Inferior parietal cortex (tissue), 1 donor: ENCODE results near the gene LY6G6F.

ENCODE experiments used
- DNase-seq: peaks from one replicate; pipeline ENCODE4 v3.0.0-alpha.2; 2016; ENCODE audit errors: extremely low spot score

LY6G6F gene

DNA sequence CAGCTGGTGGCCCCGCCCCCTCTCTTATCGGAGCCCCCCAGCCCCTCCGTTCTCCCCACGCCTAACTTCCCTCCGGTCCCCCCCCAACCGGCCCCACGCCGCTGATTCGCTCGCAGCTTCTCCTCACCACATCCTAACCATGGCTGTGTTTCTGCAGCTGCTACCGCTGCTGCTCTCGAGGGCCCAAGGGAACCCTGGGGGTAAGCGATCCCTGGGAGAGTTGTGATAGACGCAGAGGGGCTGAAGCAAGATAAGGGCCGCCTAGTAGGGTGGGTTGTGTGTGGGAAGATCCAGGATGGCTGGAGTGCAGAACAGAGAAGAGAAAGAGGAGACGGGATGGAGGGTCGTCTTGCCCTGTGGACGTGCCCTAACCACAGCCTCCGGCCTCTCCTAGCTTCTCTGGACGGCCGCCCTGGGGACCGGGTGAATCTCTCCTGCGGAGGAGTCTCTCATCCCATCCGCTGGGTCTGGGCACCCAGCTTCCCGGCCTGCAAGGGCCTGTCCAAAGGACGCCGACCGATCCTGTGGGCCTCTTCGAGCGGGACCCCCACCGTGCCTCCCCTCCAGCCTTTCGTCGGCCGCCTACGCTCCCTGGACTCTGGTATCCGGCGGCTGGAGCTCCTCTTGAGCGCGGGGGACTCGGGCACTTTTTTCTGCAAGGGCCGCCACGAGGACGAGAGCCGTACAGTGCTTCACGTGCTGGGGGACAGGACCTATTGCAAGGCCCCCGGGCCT, 16.7 kb downstream of the LY6G6F start, which contains the start of gene MPIG6B:
Gene MPIG6B, plus strand, starts transcription at position 129 of the 735 bp plus-strand sequence. Its CDS starts 11 bp downstream, at position 140.
- no peak for DNase-seq

DNA sequence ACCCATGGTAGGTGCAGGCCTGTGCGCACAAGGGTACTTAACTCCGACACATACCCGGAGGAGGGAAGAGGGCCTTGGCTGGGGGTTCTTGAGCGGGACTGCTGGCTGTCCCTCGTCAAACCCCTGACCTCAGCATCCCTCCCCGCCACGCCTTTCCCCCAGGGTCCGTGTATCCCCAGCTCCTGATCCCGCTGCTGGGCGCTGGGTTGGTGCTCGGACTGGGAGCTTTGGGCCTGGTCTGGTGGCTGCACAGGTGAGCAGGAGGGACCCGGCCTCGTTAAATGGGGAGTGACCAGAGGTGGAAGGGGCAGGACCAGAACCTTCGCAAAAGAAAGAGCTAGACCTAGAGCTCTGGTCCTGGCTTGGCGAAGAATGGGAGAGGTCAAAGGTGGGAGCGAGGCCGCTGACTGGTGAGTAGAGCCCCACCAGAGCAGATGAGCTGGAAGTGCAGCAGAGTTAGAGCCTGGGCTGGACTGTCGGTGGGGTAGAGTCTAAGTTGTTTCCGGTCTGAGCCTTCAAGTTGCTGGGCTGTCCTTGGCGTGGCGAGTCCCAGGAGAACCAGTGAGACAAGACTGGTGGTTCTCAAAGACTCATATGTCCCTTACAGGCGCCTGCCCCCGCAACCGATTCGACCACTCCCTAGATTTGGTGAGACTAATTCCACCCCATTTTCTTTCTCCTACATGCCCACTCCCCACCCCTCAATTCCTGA, 17.5 kb downstream of the LY6G6F start:
- no peak for DNase-seq

DNA sequence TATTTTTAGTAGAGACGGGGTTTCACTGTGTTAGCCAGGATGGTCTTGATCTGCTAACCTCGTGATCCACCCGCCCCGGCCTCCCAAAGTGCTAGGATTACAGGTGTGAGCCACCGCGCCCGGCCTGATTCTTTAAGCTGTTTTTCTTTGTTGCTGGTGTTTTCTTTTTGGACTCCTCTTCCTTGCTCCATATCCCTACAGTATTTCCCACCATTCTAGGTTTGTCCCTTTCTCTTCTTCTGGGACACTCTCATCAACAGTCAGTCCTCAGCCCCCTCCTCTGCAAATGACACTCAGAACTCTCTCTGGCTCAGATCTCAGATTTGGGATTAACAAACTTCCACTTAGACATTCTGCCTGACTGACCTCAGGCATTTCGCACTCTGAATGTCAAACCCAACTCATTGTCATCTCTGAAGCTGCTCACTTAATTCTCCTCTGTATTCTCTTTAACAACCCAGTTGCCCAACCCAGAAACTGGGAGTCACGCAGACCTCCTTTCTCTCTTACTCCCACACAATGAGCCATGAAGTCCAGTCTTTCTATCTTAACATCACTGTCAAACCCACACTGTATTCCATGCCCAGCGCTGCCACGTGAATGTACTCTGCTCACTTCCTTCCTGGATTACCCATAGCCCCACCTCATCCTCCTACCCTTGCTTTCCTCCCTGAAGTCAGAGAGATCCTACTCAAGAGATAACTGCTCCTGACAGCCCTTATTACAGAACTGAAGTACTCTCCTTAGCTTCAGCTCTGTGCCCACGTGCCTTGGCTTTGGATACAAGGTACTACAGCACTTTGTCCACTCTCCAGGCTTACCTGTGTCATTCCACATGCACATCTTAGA, 19.1 kb downstream of the LY6G6F start:
- no peak for DNase-seq

DNA sequence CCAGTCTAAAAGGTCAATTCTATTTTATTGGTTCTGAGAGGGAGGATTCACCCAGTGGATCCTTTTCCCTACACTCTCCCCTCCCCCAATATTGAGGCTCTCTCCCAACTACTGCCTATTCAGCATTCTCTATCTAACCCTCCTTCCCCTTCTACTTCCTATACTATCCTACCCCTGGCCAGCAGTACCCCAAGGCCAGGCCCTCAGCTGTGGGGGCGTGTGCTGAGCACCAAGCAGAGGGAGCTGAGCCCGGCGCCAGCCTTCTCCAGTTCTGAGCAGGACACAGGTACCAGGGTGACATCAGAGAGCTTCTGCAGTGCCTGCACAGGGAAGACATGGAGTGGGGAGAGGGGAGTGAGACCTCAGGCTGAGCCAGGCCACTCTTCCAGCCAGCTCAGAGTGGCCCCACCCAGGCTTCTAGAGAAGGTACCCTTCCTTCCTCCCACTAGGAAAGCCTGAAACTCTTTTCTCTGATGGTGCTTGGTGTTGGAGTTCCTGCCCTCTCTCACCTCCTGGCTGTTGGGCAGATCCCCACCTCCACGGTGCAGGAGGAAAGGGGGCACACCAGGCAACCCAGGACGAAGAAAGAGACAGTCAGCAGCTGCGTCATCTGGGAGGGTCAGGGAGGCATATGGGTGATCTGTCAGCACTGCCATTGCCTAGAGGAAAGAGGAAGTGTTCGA, 20.5 kb downstream of the LY6G6F start:
- DNase-seq, result no peak

DNA sequence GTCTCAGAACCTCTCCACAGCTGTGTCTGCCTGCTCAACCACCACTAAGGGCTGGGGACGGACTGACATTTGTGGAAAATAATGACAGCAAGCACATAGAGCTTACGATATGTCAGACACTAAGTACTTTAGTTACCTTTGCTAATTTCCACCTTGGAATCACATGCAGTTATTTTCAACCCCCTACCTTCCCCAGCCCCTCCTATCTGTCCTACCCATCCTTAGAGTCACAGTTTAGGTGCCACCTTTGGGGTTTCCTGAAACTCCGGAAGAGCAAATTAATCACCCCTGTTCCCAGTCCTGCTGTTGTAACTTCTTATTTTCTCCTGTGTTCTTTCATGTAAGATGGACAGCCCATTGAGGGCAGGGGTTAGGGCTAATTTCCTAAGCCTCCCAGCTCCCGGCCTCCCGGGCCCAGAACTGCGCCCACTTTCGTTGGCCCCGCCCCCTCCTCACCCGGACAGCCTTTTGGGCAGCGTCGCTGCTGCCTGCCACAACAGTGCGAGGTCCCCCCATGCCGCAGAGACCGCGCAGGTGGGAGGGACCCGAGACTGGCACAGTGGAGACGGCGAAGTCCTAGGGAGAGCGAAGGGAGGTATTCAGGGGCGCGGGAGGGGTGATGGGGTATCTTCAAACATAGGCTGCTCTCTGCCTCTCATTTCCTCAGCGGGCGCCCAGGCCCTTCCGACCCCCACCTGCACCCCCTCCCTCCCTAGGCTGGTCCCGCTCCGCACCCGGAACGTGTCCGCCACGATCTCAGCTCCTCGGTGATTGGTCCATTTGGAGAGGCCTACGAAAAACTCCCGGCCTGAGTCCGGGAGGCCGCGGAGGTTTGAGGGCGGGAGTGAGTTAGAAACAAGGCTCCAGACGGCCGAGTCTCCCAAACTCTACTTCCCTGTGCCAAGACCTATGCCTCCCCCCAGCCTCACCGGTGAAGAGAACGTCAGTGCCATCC, 21.3 kb downstream of the LY6G6F start:
- no peak for DNase-seq

DNA sequence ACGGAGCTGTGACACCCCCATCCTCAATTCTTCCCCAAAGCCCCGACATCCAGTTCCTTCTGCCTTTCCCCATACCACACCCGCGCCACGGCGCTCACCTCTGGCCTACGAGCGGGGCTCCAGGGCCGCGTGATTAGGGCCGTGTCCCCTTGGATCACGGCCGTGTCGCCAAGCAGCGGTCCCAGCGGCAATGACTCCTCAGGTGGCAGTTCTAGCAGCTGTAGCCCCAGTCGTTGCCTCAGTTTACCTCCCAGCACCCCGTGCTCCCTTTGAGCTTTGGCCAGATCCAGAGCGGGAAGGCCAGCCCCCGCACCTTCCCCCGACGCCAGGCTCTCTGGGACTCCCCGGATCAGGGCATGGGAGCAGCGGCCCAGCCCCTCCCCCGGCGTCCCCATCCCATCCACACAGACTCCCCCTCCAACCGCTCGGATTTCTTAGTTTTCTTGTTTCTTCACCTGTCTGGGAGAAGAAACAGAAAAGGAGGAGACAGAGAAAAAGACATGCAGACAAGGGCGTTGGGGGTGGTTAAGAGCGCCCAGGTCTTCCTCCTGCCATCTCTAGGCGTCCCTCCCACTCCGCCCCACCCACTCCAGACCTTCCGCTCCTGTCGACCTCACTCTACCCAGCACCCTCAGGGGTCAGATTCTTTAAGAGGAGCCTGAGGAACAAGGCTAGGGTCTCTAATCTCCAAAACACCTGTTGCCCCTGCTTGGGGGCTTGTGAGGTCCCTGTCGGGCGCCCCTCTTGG, 22.3 kb downstream of the LY6G6F start, which contains the start of gene DDAH2:
Gene DDAH2, minus strand, starts transcription at position 533 of the 748 bp plus-strand sequence. Its CDS starts 138 bp downstream, at position 395.
- no peak for DNase-seq

DNA sequence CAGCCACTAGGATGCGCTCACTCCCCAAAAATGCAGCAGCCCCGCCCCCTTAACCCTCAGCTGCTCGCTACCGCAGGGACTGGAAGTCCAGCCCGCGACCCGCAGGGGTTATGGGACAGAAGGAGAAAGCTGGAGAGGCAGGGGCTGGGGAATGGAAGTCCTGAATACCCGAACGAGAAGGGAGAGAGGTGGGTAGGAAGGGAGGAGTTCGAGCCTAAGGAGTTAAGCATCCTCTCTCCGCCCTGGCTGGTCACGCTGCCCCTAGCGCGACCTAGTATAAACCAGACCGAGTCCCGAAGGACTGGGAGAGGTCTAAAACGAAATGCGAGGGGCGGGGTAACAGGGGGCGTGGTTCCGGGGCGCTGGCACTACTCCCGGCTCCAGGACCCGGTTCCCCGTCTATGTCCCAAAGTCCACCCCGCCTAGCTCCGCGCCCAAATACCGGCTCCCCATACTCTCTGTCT, 22.9 kb downstream of the LY6G6F start:
- DNase-seq, result peak; percentile 71

DNA sequence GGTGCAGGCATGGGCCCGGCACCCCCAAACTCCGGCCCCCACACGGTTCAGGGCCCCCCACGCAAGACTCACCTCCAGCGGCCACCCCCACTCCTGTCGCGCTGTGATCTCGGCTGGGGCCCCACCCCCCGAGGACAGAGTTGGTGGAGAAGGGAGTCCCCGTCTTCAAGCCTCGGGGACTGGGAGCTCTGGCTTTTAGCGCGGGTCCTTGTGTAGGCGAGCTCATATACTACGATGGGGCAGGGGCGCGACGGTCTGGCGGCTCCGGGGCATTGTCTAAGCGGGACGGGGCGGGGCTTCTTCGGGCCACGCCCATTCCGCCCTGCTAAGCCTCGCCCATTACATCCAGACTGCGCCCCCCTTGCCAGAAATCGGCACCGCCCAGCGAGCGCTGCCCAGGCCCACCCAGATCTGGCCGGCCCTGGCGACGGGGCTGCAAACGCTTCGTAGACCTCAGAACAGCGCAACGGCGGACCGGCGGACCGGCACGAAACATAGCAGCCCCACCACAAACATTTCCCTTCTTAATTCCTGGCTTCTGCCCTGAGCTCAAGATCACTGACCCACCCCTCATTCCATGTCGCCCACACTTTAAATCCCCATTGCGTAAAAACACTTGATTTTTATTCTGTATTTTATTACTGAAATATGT, 23.4 kb downstream of the LY6G6F start:
- peak; percentile 58 for DNase-seq

DNA sequence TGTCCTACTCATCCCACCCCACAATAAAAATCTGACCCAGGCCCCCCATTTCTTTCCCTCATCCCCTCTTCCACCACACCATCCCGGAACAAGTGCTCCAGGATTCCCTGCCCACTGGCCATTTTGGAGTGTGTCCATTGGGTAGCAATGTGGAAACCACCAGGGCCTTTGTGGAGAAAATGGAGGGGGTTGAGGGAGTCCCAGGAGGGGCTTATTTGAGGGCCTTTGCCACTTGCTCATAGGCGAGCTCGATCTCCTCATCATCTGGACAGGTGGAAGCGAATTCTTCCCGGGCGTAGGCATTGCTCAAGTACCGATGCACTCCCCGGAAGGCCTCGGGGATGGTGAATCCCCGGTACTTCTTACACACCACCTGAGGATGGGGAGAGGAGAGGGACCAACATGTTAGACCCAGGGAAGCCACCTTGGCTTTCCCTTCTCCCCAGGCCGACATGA, 24.0 kb downstream of the LY6G6F start:
- no peak for DNase-seq

DNA sequence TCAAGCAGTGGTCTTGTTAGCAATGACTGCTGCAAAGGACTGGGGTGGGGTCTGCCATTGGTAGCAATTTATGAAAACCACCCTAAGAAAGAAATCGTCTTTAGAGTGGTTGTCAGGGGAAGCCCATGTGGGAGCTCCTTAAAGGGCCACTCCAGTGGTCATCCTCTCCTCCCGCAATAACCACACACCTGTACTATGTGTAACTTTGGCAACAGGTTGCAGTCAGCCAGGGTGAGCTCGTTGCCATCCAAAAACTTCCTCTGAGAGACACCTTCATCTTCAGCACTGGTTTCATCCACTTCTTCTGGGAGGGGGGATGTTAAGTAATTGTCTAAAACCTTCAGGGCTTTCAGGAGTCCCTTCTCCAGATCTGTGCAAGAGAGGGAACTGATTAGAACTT, 25.4 kb downstream of the LY6G6F start:
- DNase-seq, result no peak

DNA sequence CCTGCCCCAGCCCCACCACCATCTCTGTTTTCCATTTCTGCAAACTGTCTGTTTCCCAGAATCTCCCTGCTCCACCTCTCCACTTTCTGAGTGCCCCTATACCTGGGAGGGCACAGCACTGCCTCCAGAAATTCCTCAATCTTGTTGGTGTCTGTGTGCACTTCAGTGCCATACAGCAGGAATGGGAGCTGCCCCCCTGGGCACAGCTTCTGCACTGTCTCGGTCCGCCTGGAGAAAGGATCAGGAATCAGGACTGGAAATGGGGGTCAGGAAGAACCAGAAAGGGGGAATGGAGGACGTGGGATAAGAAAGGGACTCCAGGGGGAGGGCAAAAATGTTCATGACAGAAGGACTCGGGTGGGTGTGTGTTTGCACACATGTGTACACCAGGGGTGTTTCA, 27.1 kb downstream of the LY6G6F start:
- no peak for DNase-seq

DNA sequence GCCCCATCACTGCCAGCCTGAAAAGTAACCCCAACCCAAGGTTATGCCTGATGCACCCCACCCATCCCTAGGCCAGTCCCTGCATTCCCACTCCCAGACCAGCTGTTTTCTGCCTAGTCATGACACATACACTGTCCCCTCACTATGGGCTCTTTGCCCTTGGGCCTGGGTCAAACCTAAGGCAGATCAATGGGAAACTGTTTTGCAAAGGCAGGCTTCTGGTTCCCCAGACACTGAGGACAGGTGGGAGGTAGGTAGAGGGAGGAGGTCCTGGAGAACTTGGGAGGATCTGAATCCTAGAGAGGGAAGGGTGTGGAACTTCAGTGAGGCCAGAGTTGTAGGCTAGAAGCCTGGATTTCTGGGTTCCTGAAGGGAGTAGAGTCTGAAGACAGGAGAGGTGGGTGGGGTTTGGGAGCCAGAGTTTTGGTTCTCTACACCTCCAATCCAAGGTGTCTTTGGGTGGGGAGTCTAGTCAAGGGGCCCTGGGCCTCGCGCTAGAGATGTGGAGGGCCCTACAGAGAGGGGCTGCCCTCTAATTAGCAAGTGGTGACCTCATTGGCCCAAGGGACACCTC, 27.7 kb downstream of the LY6G6F start:
- DNase-seq, result no peak

DNA sequence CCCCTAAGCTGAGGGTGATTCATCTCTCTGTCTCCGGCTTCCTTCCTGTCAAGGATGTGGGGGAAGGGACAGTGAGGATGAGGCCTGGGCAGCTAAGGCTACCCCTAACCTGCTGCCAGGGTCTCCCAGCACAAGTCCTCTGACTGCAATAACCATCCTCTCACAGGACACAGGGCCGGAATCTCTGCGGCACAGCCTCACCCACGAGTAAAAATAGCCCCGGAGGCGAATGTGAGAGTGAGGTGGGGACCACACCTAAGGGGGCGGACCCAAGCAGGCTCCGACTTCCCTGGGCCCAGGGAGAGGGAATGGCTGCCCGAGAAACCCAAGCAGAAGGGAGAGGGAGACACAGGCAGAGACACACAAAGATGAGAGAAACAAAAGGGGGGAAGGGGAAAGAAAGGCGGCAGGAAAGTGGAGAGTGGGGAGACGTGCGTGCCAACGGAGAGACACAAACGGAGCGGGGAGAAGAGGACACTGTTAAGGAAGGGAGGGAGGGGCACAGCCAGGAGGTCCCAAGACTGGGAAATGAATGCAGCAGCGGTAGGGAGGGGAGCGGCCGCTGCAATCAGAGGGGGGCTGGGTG, 28.2 kb downstream of the LY6G6F start:
- DNase-seq, result no peak

DNA sequence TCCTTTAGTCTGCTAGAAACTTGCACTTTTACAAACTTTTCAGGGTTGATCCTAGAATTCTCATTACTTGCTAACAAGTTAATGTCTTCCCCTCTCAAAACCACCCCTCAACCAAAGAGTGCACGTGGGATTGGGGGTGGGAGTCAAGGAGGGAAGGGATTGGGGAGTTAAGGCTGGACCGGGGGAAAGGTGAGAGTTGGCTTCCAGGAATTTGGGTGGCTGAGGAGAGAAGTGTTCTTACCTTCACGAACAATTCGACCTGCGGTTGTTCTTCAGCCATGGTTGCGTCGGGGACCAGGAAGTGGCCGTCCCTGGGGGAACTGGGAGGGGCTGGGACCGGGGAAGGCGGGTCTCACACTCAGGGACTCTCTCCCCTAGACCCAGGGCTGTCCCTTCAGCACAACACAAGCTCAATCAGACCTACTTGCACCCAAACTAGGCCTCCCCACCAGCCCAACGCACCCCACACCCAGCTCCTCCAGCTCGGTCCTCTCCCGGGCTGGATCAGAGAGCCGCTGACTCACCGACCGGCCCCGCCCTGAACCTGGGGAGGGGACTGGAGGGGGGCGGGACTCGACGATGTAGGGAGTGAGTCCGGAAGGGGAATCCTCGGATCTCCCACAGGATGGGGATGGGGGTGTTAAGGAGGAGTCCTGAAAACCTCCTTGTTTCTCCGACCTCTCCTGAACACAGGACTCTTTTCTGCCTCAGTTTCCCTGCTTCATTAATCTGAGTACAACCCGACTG, 29.5 kb downstream of the LY6G6F start, which contains the start of gene CLIC1:
Gene CLIC1, minus strand, starts transcription at position 510 of the 747 bp plus-strand sequence. Its CDS starts 230 bp downstream, at position 280.
- peak; percentile 42 for DNase-seq

DNA sequence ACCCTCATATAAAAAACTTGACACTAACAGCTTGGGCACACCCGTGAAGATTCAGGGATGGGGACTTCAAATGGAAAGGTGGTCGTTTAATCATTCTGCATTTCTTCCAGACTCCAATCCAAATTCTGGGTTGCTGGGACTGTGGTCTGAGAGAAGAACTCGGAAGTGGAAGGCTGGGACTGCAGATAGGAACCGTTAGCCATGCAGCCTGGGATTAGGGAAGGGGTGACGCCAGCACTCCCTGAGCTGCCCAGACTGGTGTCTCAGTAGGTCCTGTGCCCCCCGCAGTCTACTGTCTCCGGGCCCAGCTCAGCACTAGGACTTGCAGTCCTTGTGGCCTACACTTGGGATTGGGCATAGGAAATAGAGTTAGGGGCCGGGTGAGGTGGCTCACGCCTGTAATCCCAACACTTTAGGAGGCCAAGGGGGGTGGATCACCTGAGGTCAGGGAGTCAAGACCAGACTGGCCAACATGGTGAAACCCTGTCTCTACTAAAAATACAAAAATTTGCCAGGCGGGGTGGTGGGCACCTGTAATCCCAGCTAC, 30.2 kb downstream of the LY6G6F start:
- no peak for DNase-seq

DNA sequence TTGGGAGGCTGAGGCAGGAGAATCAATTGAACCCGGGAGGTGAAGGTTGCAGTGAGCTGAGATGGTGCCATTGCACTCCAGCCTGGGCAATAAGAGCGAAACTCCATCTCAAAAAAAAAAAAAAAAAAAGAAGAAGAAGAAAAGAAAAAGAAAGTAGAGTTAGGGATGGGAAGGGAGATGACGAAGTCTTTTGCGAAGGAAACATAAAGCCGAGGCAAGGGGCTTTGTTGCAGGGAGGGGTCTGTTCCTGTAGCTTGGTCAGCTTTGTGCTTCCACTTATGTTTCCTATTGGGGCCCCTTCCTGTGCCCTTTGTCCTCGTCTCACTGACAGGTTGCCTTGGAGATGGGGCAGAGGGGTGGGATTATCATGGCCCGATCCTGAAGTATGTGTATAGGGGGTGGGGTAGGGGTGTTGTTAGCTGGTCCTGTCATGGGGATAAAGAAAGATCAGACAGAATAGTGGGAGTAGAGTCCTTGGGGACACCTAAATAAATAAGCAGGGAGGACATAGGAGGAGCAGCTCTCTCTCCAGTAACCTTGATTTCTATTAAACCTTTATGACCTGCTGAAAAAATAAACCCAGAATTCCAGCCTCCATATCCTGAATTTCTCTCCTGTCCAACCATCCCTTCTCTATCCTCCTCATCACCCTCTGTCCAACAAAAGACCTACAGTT, 30.8 kb downstream of the LY6G6F start:
- DNase-seq, result no peak
